GM23338 (cell line): Measurements from ENCODE around the gene MRPS27. TPM values are rescaled to one million over a fixed set of nuclear protein-coding genes. Genes with fewer than 3 reads are reported as not detected.

Experiments
- ATAC-seq: fragments of 200-7000 bp; cut with Tn5 transposase; 3 replicates; pipeline ENCODE4 v1.9.1; 2020
- DNase-seq: peaks from one replicate; pipeline ENCODE4 v3.0.0-alpha.2; 2015; ENCODE audit warnings: low spot score
- H2AFZ ChIP-seq: fragments of 200-600 bp; sonication (generic); 2 replicates; pipeline ENCODE4 v1.8.0; 2016; ENCODE audit warnings: antibody characterized with exemption, mild to moderate bottlenecking, moderate library complexity
- H3F3A ChIP-seq: fragments of 200-600 bp; sonication (generic); replicated peaks from 2 replicates; pipeline ENCODE4 v1.8.0; 2017; ENCODE audit warnings: antibody characterized with exemption, mixed run types, low read depth
- H3K27ac ChIP-seq: fragments of 200-600 bp; sonication (generic); 2 replicates; pipeline ENCODE4 v1.6.1; 2016; ENCODE audit warnings: low read depth
- H3K27me3 ChIP-seq: fragments of 200-600 bp; sonication (generic); 2 replicates; pipeline ENCODE4 v1.8.0; 2016; ENCODE audit warnings: mild to moderate bottlenecking, mixed run types, moderate library complexity; ENCODE audit not compliant: insufficient read depth
- H3K36me3 ChIP-seq: fragments of 200-600 bp; sonication (generic); 2 replicates; pipeline ENCODE4 v1.8.0; 2016; ENCODE audit warnings: mild to moderate bottlenecking; ENCODE audit not compliant: insufficient read depth
- H3K4me1 ChIP-seq: fragments of 200-600 bp; sonication (generic); 2 replicates; pipeline ENCODE4 v1.8.0; 2016; ENCODE audit warnings: mild to moderate bottlenecking, moderate library complexity; ENCODE audit not compliant: insufficient read depth
- H3K4me2 ChIP-seq: fragments of 200-600 bp; sonication (generic); 2 replicates; pipeline ENCODE4 v1.7.1; 2017; ENCODE audit warnings: mixed run types
- H3K4me3 ChIP-seq: fragments of 200-600 bp; sonication (generic); 2 replicates; pipeline ENCODE4 v1.6.1; 2016; ENCODE audit warnings: mixed run types
- H3K79me2 ChIP-seq: fragments of 200-600 bp; sonication (generic); replicated peaks from 2 replicates; pipeline ENCODE4 v1.8.0; 2017; ENCODE audit warnings: mild to moderate bottlenecking; ENCODE audit not compliant: insufficient read depth
- H3K9me2 ChIP-seq: fragments of 200-600 bp; sonication (generic); 2 replicates; pipeline ENCODE4 v1.8.0; 2017; ENCODE audit not compliant: insufficient read depth
- H4K20me1 ChIP-seq: fragments of 200-600 bp; sonication (generic); replicated peaks from 2 replicates; pipeline ENCODE4 v1.8.0; 2017; ENCODE audit warnings: mild to moderate bottlenecking; ENCODE audit not compliant: insufficient read depth
- H3K27ac Mint-ChIP-seq: 2 replicates; pipeline ENCODE4 v1.8.0; 2020; ENCODE audit warnings: inconsistent platforms, mild to moderate bottlenecking, moderate library complexity, mixed read lengths
- H3K27me3 Mint-ChIP-seq: 3 replicates; pipeline ENCODE4 v1.8.0; 2022; ENCODE audit warnings: low read depth, mild to moderate bottlenecking, moderate library complexity, mixed read lengths, inconsistent platforms; ENCODE audit not compliant: insufficient read depth, poor library complexity
- H3K36me3 Mint-ChIP-seq: 3 replicates; pipeline ENCODE4 v1.8.0; 2021; ENCODE audit warnings: low read depth, mild to moderate bottlenecking, inconsistent platforms, moderate library complexity, mixed read lengths
- H3K4me1 Mint-ChIP-seq: 3 replicates; pipeline ENCODE4 v1.8.0; 2020; ENCODE audit warnings: mild to moderate bottlenecking, inconsistent platforms, mixed read lengths
- H3K4me3 Mint-ChIP-seq: 3 replicates; pipeline ENCODE4 v1.8.0; 2021; ENCODE audit warnings: moderate library complexity, mild to moderate bottlenecking, inconsistent platforms, mixed read lengths
- H3K9me3 Mint-ChIP-seq: 3 replicates; pipeline ENCODE4 v1.8.0; 2020; ENCODE audit warnings: moderate library complexity, mild to moderate bottlenecking, inconsistent platforms, mixed read lengths
- CREB1 ChIP-seq: fragments of 250-450 bp; sonication (Bioruptor Pico); IDR thresholded peaks from 2 replicates; pipeline ENCODE4 v1.5.0; 2020; ENCODE audit warnings: low read depth, mild to moderate bottlenecking, moderate library complexity
- CTCF ChIP-seq, 2 experiments: fragments of 200-600 bp in 1 of 2; sonication (generic) in 1 of 2; conservative IDR thresholded peaks; 2 replicates each; pipeline versions ENCODE4 v1.5.1 to v1.6.1; 2016 to 2017; ENCODE audit warnings: antibody characterized with exemption in 2 of 2, low read depth in 2 of 2, mild to moderate bottlenecking in 2 of 2, moderate library complexity in 1 of 2
- ETS1 ChIP-seq: IDR thresholded peaks from 2 replicates; pipeline ENCODE4 v1.6.1; 2016; ENCODE audit warnings: antibody characterized with exemption
- EZH2 ChIP-seq: fragments of 200-600 bp; sonication (generic); IDR thresholded peaks from one replicate; pipeline ENCODE4 v1.8.0; 2017; ENCODE audit warnings: antibody characterized with exemption, mild to moderate bottlenecking, low read depth; ENCODE audit not compliant: unreplicated experiment
- EZH2phosphoT487 ChIP-seq: fragments of 200-600 bp; sonication (generic); IDR thresholded peaks from one replicate; pipeline ENCODE4 v1.8.1; 2018; ENCODE audit warnings: antibody characterized with exemption; ENCODE audit not compliant: unreplicated experiment
- JUNB ChIP-seq: IDR thresholded peaks from one replicate; pipeline ENCODE4 v1.6.1; 2016; ENCODE audit warnings: antibody characterized with exemption; ENCODE audit not compliant: unreplicated experiment
- NANOG ChIP-seq: IDR thresholded peaks from 2 replicates; pipeline ENCODE4 v1.6.1; 2016; ENCODE audit warnings: antibody characterized with exemption, borderline replicate concordance
- POLR2AphosphoS5 ChIP-seq: IDR thresholded peaks from 2 replicates; pipeline ENCODE4 v1.6.1; 2016; ENCODE audit warnings: antibody characterized with exemption, low read depth
- REST ChIP-seq: IDR thresholded peaks from one replicate; pipeline ENCODE4 v1.6.1; 2018; ENCODE audit warnings: antibody characterized with exemption; ENCODE audit not compliant: unreplicated experiment
- STAT1 ChIP-seq: IDR thresholded peaks from one replicate; pipeline ENCODE4 v1.6.1; 2016; ENCODE audit warnings: antibody characterized with exemption; ENCODE audit not compliant: unreplicated experiment
- ZNF114 ChIP-seq: fragments of 250-450 bp; sonication (Bioruptor Pico); IDR thresholded peaks from 2 replicates; pipeline ENCODE4 v1.5.0; 2020; ENCODE audit warnings: mild to moderate bottlenecking, moderate library complexity
- ZNF331 ChIP-seq: fragments of 250-450 bp; sonication (Bioruptor Pico); IDR thresholded peaks from 2 replicates; pipeline ENCODE4 v1.5.0; 2020; ENCODE audit warnings: low read depth, mild to moderate bottlenecking, moderate library complexity
- polyA plus RNA-seq: library from polyadenylated mRNA; unstranded; fragments of >200 nt; fragmentation: Nextera tagmentation; extraction: Ambion mirVana; gene quantifications from 2 replicates; pipeline ENCODE4 v1.2.1, GENCODE V29; 2016
- total RNA-seq: library from RNA; depleted of rRNA; stranded (reverse); fragments of >200 nt; shearing (Covaris generic); gene quantifications from 2 replicates; pipeline ENCODE4 v1.2.3, GENCODE V29; 2014
- TF ChIP-seq, protein P1 (sequence below): fragments of 250-450 bp; sonication (Bioruptor Pico); IDR thresholded peaks from 2 replicates; pipeline ENCODE4 v1.5.0; 2020; ENCODE audit warnings: mild to moderate bottlenecking, moderate library complexity

The MRPS27 gene
- total and polyA plus RNA-seq, 2 experiments from 2014 or later = 53.2 to 141 TPM

DNA sequence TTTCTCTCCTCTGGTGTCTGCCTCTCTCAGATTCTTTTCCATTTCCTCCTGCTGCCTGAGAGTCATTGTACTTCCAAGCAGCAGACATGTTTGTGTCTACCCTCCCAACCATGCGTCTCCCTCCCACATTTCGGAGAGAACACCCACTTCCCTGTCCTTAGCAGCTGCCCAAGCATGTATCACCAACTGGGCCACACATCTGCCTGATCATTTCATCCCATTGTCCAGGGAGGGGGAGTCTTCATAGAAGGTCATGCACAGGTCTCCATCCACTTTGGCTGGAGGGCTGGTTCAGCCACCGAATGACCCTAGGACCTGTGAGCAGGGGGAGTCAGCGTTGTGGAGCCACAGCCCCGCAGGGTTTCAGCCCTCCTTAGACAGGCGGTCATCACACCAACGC lies 137.4 kb downstream of the MRPS27 start:
- no peak for DNase-seq
- Histone ChIP-seq H3K4me2 (peak overlapping the region; percentile 7; the same call in 1 of the 2 replicates), H2AFZ (no peak overlapping the region), H3F3A (0 out of 2 replicates have a peak, but pooled peaks cover 2% of the 10 kb centered on the region), H3K4me1 (peaks cover 38% of the 10 kb centered on the region), H3K9me2 (peaks cover 3% of the 10 kb centered on the region; the same call in 1 of the 2 replicates), H4K20me1 (peaks cover 5% of the 10 kb centered on the region; the same call in 1 of the 2 replicates), H3K27me3 (no peaks in the 10 kb centered on the region), H3K27ac (0 out of 2 replicates have a peak overlapping the region, but pooled peaks have one; percentile 45), H3K36me3 (peaks cover 11% of the 10 kb centered on the region; the same call in 1 of the 2 replicates), H3K4me3 (no peak overlapping the region), H3K79me2 (peaks cover 30% of the 10 kb centered on the region)
- peaks cover 15% of the 10 kb centered on the region for H3K27me3 Mint-ChIP-seq
- H3K4me3 Mint-ChIP-seq = no peak overlapping the region
- H3K27ac Mint-ChIP-seq = no peak overlapping the region
- H3K9me3 Mint-ChIP-seq = no peaks in the 10 kb centered on the region
- H3K36me3 Mint-ChIP-seq = peaks cover 40% of the 10 kb centered on the region
- peaks cover 41% of the 10 kb centered on the region for H3K4me1 Mint-ChIP-seq
- ATAC-seq = no peak
- no peak for TF ChIP-seq CREB1 (CRISPR knock-in tag)
- TF ChIP-seq, protein P1, sequence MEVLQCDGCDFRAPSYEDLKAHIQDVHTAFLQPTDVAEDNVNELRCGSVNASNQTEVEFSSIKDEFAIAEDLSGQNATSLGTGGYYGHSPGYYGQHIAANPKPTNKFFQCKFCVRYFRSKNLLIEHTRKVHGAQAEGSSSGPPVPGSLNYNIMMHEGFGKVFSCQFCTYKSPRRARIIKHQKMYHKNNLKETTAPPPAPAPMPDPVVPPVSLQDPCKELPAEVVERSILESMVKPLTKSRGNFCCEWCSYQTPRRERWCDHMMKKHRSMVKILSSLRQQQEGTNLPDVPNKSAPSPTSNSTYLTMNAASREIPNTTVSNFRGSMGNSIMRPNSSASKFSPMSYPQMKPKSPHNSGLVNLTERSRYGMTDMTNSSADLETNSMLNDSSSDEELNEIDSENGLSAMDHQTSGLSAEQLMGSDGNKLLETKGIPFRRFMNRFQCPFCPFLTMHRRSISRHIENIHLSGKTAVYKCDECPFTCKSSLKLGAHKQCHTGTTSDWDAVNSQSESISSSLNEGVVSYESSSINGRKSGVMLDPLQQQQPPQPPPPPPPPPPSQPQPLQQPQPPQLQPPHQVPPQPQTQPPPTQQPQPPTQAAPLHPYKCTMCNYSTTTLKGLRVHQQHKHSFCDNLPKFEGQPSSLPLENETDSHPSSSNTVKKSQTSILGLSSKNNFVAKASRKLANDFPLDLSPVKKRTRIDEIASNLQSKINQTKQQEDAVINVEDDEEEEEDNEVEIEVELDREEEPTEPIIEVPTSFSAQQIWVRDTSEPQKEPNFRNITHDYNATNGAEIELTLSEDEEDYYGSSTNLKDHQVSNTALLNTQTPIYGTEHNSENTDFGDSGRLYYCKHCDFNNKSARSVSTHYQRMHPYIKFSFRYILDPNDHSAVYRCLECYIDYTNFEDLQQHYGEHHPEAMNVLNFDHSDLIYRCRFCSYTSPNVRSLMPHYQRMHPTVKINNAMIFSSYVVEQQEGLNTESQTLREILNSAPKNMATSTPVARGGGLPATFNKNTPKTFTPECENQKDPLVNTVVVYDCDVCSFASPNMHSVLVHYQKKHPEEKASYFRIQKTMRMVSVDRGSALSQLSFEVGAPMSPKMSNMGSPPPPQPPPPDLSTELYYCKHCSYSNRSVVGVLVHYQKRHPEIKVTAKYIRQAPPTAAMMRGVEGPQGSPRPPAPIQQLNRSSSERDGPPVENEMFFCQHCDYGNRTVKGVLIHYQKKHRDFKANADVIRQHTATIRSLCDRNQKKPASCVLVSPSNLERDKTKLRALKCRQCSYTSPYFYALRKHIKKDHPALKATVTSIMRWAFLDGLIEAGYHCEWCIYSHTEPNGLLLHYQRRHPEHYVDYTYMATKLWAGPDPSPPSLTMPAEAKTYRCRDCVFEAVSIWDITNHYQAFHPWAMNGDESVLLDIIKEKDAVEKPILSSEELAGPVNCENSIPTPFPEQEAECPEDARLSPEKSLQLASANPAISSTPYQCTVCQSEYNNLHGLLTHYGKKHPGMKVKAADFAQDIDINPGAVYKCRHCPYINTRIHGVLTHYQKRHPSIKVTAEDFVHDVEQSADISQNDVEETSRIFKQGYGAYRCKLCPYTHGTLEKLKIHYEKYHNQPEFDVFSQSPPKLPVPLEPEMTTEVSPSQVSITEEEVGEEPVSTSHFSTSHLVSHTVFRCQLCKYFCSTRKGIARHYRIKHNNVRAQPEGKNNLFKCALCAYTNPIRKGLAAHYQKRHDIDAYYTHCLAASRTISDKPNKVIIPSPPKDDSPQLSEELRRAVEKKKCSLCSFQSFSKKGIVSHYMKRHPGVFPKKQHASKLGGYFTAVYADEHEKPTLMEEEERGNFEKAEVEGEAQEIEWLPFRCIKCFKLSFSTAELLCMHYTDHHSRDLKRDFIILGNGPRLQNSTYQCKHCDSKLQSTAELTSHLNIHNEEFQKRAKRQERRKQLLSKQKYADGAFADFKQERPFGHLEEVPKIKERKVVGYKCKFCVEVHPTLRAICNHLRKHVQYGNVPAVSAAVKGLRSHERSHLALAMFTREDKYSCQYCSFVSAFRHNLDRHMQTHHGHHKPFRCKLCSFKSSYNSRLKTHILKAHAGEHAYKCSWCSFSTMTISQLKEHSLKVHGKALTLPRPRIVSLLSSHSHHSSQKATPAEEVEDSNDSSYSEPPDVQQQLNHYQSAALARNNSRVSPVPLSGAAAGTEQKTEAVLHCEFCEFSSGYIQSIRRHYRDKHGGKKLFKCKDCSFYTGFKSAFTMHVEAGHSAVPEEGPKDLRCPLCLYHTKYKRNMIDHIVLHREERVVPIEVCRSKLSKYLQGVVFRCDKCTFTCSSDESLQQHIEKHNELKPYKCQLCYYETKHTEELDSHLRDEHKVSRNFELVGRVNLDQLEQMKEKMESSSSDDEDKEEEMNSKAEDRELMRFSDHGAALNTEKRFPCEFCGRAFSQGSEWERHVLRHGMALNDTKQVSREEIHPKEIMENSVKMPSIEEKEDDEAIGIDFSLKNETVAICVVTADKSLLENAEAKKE (CRISPR knock-in tag) = no peak
- no peak for TF ChIP-seq CTCF (conservative IDR thresholded peaks at IDR 0.05; ENCODE audit: low read depth in 2 of 2)
- no peak for TF ChIP-seq REST
- TF ChIP-seq EZH2phosphoT487 = no peak
- no peak for TF ChIP-seq JUNB
- no peak for TF ChIP-seq POLR2AphosphoS5
- no peak for TF ChIP-seq STAT1
- no peak for TF ChIP-seq ETS1
- TF ChIP-seq EZH2 = no peak
- TF ChIP-seq ZNF114 = no peak
- TF ChIP-seq NANOG = no peak
- TF ChIP-seq ZNF331 (CRISPR knock-in tag) = no peak
